Forelimb muscle (tissue), 1 donor: ENCODE data around the gene PRPS1. TPM values are rescaled to one million over a fixed set of nuclear protein-coding genes. Genes with fewer than 3 reads are reported as not detected.

Source experiments
- polyA plus RNA-seq: library from polyadenylated mRNA; unstranded; fragments of 120-200 nt; gene quantifications from one replicate; pipeline ENCODE4 v1.2.1, GENCODE V29; 2013; ENCODE audit not compliant: insufficient read length

PRPS1 gene
- polyA plus RNA-seq, 1 donor = 23.3 TPM

Other genes starting within 250 kb of the PRPS1 start
- gene FRMPD3, start 178.9 kb upstream of the PRPS1 start, polyA plus RNA-seq = 0.20 TPM
- gene TSC22D3, start 147.3 kb downstream of the PRPS1 start, polyA plus RNA-seq = 48.5 TPM
- not detected for gene NCBP2L, start 149.2 kb downstream of the PRPS1 start, polyA plus RNA-seq
- 8.3 TPM for gene MID2, start 197.4 kb downstream of the PRPS1 start, polyA plus RNA-seq